IPS DF 19.7 (cell line): ENCODE results near the gene PGA5.
A peak's percentile ranks its signal among the peaks of the same experiment; 100 is the strongest.
"Not testable (repeated sequence)": the region's sequence is repeated elsewhere in the genome, so short reads cannot be mapped to it uniquely, and the experiment has no call there.

ENCODE experiments used
- DNase-seq: peaks from one replicate; pipeline ENCODE4 v3.0.0-alpha.2; 2013; ENCODE audit warnings: low read depth, low spot score

Gene PGA5

DNA sequence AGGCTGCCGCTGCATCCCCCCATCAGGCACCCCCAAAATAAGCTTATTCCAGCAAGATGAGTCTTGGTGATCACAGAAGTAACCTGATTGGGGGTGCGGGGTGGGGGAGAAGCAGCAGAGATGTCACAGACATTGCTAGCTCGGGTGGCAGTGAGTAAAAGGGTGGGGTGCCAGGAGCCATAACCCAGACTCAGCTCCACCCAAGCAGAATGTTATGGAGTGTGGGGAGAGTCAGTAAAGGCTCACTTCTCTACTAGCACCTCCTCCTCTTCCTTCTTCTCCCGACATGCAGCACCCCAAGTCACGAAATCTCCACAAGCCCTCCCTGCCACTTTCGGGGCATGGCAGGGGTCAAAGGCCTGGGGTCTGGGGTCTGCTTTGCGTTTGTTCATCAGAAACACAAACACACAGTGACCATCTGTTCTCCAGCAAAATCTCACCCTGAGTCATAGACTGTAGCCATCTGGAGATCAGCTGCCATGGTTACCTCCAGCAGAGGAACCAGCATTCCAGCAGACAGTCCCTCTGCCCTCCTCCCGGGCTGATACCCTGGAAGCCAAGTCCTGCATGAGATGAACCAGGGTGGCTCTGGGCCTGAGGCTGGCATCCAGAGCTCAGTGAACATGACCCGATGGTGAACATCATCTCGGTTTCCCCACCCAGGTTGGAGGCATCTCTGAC lies 14.4 kb upstream of the PGA5 start:
- DNase-seq = not testable (repeated sequence)

DNA sequence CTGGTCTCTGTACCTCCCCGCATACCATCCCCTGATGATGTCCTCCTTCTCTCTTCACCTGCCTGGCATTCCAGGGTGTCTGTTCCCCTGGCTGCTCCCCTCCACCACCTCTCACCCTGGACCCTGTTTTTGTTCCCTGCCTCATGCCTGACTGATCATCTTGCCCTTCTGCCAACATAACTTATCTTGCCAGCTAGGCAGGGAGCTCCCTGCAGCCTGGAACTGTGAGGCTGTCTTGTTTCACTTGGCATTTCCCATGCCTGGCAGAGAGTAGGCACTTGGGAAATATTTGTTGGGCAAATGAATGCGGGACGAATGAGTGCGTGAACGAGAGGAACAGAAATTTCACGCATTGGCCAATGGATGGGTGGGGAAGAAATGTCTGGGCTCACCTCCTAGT lies 11.5 kb upstream of the PGA5 start:
- not testable (repeated sequence) for DNase-seq

DNA sequence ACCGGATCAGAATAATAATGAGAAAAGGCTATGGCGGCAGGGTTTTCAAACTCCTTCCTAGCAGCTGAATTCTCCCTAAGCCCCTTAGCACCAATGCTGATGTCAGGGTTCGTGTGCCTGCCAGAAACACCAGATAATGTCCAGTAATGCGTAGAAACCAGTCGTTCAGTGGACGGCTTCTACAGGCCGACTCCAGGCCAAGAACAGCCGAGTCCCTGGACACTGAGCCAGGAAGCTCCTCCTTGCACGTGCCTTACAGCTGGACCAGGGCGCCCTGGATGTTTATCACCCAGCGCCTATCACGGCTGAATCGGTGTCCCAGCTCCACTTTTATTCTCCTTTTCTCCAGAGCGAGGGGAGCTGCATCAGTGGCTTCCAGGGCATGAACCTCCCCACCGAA lies 9.9 kb upstream of the PGA5 start:
- not testable (repeated sequence) for DNase-seq

DNA sequence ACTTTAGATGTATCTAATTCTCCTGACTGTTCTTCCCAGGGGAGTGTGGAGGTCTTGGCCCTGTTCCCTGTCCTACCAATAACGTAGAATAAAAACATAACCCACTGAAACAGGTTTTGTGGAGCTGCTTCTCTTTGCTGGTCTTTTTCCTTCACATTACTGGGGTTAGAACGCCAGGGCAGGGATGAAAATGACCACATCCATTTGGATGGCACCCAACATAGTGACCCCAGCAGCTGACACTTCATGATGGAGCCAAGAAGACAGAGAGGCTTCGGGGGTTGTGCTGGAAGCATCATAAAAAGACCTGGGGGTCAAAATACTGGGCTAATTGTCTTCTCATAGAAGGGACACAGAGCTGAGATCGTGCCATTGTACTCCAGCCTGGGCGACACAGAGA lies 9.4 kb upstream of the PGA5 start:
- not testable (repeated sequence) for DNase-seq

DNA sequence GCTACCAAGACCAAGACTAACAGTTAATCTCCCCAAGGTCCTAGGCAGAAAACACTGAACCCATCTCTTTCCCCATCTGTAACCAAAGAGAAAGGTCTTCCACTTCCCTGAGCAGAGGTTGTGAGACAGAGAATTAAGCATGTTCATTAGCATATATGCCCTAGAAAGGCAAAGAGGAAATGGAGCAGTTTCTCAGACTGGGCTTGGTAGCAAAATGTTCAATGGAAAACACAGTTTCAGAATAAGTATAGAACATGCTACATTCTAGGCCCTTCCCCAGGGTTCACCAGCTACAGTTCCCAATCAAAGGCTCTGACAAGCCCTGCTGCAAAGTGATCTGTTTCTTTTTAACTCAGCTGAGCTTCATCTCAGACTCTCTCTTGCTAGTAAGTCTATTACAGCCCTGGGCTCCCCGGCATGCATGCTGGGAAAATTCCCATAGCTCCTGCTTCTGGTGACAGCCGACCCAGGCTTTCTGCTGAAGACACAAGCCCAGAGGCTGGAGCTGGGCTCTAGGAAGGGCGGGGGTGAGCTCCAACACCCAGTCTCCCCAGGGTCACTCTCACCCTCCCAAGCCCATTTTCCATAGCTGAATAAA lies 8.3 kb upstream of the PGA5 start:
- not testable (repeated sequence) for DNase-seq

DNA sequence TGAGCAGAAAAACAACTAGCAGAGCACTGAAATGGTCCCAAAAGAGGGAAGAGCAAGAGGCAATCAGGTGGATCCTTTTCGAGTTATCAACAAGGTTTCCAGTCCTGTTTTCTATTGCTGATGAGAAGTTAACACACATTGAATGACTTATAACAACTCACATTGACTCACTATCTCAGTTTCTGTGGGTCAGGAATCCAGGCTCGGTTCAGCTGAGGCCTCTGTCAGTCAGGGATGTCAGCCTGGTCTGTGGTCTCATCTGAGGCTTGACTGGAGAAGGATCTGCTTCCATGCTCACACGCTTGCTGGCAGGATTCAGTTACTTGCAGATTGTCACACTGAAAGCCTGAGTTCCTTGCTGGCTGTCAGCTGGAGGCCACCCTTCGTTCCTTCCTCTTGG lies 3.8 kb upstream of the PGA5 start:
- DNase-seq = not testable (repeated sequence)

DNA sequence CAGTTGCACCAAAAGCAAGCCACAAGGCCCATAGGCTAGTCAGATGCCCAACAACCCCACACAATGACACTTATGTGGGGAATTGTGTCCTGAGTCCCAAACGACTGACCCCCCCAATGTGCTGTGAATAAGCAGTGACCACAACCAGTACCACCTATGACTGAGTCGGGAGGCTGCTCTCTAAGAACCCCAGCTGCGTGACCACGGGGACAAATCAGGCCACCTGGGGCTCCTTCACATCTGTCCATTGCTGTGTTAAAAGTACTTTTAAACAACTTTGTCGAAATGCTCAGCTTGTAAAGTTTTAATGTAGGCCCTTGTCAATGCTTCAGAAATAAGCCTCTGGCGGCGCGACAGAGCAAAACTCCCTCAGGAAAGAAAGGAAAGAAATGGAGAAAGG lies 687 bp upstream of the PGA5 start:
- not testable (repeated sequence) for DNase-seq

DNA sequence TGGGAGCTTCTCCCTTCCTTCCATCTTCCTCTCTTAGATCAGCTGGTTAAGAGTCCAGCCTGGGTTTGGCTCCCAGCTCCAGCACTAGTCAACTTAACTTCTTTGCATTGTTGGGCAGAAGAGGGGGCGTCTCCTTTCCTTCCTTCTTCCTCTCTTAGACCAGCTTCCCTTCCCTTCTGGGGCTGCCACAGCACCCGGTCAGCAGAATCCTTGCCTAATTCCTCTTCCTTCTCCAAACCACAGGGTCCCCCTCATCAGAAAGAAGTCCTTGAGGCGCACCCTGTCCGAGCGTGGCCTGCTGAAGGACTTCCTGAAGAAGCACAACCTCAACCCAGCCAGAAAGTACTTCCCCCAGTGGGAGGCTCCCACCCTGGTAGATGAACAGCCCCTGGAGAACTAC lies 551 bp downstream of the PGA5 start:
- not testable (repeated sequence) for DNase-seq

DNA sequence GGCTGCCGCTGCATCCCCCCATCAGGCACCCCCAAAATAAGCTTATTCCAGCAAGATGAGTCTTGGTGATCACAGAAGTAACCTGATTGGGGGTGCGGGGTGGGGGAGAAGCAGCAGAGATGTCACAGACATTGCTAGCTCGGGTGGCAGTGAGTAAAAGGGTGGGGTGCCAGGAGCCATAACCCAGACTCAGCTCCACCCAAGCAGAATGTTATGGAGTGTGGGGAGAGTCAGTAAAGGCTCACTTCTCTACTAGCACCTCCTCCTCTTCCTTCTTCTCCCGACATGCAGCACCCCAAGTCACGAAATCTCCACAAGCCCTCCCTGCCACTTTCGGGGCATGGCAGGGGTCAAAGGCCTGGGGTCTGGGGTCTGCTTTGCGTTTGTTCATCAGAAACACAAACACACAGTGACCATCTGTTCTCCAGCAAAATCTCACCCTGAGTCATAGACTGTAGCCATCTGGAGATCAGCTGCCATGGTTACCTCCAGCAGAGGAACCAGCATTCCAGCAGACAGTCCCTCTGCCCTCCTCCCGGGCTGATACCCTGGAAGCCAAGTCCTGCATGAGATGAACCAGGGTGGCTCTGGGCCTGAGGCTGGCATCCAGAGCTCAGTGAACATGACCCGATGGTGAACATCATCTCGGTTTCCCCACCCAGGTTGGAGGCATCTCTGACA lies 4.4 kb downstream of the PGA5 start:
- DNase-seq = not testable (repeated sequence)

DNA sequence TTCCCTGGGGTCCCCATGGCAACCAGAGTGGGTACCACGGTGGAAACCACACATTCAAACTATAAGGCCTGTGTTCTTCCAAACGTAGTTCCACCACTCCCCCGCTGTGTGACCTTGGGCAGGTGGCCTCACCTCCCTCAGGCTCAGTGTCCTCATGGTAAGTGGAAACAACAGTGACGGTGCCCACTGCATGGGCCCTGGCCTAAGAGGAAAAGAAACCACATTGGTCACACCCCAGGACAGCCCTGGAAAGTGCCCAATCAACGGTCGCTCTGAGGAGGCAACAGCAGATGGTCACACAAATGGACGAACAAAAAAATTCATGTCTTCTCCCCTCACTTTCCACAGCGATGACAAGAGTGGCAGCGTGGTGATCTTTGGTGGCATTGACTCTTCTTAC lies 7.1 kb downstream of the PGA5 start:
- DNase-seq = not testable (repeated sequence)

DNA sequence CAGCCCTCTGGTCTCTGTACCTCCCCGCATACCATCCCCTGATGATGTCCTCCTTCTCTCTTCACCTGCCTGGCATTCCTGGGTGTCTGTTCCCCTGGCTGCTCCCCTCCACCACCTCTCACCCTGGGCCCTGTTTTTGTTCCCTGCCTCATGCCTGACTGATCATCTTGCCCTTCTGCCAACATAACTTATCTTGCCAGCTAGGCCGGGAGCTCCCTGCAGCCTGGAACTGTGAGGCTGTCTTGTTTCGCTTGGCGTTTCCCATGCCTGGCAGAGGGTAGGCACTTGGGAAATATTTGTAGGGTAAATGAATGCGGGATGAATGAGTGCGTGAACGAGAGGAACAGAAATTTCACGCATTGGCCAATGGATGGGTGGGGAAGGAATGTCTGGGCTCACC lies 8.2 kb downstream of the PGA5 start:
- not testable (repeated sequence) for DNase-seq

DNA sequence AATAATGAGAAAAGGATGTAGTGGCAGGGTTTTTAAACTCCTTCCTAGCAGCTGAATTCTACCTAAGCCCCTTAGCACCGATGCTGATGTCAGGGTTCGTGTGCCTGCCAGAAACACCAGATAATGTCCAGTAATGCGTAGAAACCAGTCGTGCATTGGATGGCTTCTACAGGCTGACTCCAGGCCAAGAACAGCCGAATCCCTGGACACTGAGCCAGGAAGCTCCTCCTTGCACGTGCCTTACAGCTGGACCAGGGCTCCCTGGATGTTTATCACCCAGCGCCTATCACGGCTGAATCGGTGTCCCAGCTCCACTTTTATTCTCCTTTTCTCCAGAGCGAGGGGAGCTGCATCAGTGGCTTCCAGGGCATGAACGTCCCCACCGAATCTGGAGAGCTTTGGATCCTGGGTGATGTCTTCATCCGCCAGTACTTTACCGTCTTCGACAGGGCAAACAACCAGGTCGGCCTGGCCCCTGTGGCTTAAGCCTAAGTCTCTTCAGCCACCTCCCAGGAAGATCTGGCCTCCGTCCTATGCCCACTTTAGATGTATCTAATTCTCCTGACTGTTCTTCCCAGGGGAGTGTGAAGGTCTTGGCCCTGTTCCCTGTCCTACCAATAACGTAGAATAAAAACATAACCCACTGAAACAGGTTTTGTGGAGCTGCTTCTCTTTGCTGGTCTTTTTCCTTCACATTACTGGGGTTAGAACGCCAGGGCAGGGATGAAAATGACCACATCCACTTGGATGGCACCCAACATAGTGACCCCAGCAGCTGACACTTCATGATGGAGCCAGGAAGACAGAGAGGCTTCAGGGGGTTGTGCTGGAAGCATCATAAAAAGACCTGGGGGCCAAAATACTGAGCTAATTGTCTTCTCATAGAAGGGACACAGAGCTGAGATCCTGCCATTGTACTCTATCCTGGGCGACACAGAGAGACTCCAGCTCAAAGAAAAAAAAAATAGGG lies 10.1 kb downstream of the PGA5 start:
- DNase-seq = not testable (repeated sequence)

DNA sequence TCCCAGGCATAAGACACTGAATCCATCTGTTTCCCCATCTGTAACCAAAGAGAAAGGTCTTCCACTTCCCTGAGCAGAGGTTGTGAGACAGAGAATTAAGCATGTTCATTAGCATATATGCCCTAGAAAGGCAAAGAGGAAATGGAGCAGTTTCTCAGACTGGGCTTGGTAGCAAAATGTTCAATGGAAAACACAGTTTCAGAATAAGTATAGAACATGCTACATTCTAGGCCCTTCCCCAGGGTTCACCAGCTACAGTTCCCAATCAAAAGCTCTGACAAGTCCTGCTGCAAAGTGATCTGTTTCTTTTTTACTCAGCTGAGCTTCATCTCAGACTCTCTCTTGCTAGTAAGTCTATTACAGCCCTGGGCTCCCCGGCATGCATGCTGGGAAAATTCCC lies 11.4 kb downstream of the PGA5 start:
- DNase-seq = not testable (repeated sequence)

DNA sequence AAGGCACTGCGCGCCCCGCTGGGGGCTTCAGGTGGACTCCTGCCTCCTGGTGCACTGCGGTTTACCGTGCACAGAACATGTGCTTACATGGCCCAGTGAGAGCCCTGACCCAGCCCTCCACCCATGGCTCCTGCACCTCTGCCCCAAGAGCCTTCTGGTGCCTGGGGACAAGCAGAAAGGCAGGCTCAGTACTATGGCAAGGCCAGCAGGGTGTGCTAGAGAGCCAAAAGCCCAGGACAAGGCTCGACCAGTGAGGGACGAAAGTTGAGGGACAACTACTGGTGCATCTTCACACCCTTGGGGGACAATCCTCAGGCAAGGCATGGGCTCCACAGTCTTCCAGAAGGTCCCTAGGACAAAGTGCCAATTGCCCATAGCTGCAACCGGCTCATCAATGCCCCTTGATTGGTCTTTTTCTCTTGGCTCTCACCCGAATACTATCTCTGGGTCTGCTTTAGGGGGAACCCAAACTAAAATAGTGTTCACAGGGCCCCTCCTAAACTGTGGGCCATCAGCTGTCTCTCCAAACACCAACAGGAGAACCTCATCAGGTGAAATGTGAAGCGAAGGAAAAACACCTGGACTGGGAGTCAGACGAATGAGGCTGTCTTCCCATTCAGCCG lies 13.5 kb downstream of the PGA5 start:
- peak; percentile 33 for DNase-seq

DNA sequence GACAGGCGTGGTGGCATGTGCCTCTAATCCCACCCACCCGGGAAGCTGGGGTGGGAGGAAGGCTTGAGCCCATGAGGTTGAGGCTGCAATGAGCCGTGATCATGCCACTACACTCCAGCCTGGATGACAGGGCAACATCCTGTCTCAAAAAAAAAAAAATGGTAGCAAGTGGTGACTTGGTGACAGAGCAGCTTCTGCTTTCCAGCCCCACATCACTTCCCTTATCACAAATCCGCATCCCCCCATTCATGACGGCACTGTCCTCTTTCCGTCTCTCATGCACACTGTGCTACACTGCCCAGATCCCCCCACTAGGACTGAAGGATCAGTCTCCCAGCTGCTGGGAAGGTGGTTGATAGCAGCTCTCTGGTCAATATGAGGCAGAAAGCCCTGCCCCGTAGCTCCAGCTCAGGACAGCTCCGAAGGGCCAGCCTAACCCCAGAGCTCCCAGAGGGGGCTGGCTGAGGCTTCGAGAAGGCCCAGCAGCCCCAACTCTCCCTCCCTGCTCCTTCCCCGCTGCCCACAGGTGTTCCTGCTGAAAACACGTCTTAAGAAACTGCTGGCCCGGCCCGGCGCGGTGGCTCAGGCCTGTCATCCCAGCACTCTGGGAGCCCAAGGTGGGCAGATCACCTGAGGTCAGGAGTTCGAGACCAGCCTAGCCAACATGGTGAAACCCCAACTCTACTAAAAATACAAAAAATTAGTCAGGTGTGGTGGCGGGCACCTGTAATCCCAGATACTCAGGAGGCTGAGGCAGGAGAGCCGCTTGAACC lies 15.9 kb downstream of the PGA5 start:
- no peak for DNase-seq

DNA sequence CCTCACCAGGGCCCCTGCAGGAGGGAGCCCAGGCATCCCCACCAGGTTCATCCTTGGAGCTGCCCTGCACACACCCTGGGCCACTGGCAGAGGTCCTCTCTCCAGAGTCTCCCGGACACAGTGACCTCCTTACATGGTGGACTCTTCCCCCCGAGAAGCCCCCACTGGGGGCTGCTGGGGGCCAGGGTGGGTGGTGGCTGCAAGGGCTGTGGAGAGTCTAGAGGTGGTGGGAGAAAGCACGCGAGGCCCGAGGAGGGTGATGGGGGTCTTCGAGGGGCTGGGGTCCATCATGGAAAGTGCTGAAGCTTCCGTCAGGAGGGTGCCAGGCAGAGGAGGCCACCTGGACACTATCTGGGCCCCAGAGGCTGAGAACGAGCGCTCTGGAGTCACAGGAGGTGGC lies 17.6 kb downstream of the PGA5 start:
- no peak for DNase-seq

DNA sequence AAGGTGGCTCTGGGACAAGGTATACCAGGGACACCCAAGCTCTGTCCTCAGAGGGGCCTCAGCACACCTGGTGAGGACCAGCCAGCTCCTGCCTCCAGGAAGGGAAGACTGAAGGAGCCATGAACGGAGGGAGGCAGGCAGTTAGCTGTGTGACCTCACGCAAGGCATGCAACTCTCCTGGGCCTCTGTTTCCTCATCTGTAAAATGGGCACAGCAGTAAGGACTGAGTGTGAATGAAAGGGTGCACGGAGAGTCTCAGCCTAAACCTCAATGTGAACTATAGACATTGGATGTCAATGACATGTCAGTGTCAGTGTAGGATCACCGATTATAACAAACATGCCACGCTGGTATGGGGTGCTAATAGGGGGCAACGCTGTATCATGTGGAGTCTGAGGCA lies 18.4 kb downstream of the PGA5 start:
- no peak for DNase-seq

DNA sequence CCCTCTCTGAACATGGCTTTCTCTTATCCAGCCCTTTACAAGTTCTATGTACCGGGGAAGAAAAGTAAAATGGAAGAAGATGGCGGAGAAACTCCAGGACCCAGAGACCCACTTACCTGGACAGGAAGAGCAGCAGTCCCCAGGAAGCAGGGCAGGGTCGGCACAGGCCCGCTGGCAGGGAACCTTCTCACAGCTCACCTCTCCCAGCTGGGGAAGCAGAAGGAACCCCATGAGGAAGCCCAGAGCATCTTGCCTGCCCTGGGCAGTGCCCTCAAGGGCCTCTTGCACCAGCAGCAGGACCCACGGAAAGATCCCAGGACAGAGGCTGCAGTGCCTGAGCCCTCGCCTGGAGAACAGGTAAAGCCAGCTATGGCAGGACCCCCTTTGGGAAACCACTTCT lies 23.4 kb downstream of the PGA5 start:
- no peak for DNase-seq

DNA sequence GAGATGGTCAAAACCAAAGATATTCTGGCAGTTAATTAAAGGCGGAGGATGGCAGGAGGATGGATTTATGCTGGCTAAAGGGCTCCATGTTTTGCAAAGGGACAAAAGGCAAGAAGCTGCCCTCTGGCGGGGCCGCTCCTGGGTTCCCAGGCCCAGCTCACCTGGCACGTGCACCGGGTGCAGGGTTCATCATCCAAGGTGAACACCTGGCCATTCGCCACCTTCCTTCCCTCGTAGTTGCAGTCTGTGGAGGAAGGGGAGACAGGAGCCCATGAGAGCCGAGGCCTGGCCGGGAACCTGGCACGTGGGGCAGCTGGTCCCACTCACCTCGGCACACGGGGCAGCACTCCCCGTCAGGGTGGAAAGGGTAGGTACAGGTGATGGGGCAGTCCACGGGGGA lies 23.8 kb downstream of the PGA5 start:
- DNase-seq = no peak

DNA sequence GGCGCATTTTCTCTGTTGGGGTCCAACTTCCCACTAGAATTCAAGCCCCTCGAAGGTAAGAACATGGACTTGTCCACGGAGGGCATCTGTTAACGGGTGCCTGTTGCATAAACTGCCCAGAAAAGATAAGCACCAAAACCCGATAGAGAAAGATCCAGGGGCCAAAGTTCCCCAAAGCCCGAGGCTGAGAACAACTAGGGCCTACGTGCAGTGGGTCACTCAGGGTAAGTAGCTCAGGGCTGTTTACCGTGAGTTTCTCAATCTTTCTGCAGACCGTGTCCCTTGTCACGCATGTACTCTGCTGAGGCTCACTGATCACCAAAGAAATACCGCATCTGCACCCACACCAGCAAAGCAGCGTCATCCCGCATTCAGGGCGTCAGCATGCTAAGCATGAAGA lies 24.4 kb downstream of the PGA5 start:
- DNase-seq = no peak

DNA sequence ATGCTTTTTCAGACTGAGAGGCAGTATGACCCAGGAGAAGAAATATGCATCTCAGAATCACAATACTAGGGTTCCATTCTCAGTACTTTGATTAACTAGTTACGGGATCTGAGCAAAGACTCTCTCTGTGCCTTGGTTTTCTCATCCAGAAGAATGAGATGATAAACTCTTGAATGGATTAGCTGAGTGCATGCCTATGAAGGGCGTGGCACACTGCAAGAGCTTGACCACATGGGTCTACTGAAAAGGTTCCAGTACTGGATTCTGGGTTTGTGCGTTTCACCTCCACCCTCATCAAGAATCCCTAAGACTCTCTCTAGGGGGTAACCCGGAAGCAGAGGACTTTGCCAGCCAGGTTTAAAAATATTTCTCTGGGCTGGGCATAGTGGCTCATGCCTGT lies 25.6 kb downstream of the PGA5 start:
- no peak for DNase-seq
